Nephron (organoid): ENCODE results near the gene ZNF80.

Source experiments
- H3K27ac Mint-ChIP-seq, 3 experiments: 2 replicates each; pipeline ENCODE4 v1.8.0; 2020; ENCODE audit warnings: mixed read lengths in 3 of 3, mild to moderate bottlenecking in 2 of 3, moderate library complexity in 1 of 3
- H3K27me3 Mint-ChIP-seq: 2 replicates; pipeline ENCODE4 v1.8.0; 2021; ENCODE audit warnings: low read depth, mild to moderate bottlenecking, moderate library complexity, mixed read lengths
- H3K36me3 Mint-ChIP-seq: 2 replicates; pipeline ENCODE4 v1.8.0; 2020; ENCODE audit warnings: low read depth, mixed read lengths
- H3K4me1 Mint-ChIP-seq: 2 replicates; pipeline ENCODE4 v1.8.0; 2020; ENCODE audit warnings: mixed read lengths
- H3K4me3 Mint-ChIP-seq, 3 experiments: 2 replicates each; pipeline ENCODE4 v1.8.0; 2020; ENCODE audit warnings: mild to moderate bottlenecking in 3 of 3, mixed read lengths in 3 of 3, moderate library complexity in 2 of 3
- H3K9me3 Mint-ChIP-seq: 2 replicates; pipeline ENCODE4 v1.8.0; 2020; ENCODE audit warnings: mixed read lengths
- TF ChIP-seq, protein P1 (sequence below), 3 experiments: fragments of 200-600 bp; sonication (generic); IDR thresholded peaks; one replicate each; pipeline ENCODE4 v1.5.0; 2021; ENCODE audit warnings: antibody characterized with exemption in 3 of 3; ENCODE audit not compliant: unreplicated experiment in 3 of 3

Gene ZNF80

GRCh38 chr3:114218006-114218405, 19.4 kb downstream of the ZNF80 start:
- TF ChIP-seq, protein P1, sequence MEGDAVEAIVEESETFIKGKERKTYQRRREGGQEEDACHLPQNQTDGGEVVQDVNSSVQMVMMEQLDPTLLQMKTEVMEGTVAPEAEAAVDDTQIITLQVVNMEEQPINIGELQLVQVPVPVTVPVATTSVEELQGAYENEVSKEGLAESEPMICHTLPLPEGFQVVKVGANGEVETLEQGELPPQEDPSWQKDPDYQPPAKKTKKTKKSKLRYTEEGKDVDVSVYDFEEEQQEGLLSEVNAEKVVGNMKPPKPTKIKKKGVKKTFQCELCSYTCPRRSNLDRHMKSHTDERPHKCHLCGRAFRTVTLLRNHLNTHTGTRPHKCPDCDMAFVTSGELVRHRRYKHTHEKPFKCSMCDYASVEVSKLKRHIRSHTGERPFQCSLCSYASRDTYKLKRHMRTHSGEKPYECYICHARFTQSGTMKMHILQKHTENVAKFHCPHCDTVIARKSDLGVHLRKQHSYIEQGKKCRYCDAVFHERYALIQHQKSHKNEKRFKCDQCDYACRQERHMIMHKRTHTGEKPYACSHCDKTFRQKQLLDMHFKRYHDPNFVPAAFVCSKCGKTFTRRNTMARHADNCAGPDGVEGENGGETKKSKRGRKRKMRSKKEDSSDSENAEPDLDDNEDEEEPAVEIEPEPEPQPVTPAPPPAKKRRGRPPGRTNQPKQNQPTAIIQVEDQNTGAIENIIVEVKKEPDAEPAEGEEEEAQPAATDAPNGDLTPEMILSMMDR (IDR thresholded peaks at IDR 0.05; ENCODE audit: unreplicated experiment in 3 of 3), result no peak
- H3K9me3 Mint-ChIP-seq, result no peaks in the 10 kb centered on the region
- no peaks in the 10 kb centered on the region for H3K4me1 Mint-ChIP-seq

GRCh38 chr3:114217266-114217665, 20.1 kb downstream of the ZNF80 start:
- Mint-ChIP-seq H3K9me3 (no peaks in the 10 kb centered on the region), H3K27ac (no peak overlapping the region), H3K36me3 (no peaks in the 10 kb centered on the region), H3K4me3 (no peak overlapping the region), H3K4me1 (no peaks in the 10 kb centered on the region), H3K27me3 (no peaks in the 10 kb centered on the region)
- TF ChIP-seq, protein P1 (IDR thresholded peaks at IDR 0.05; ENCODE audit: unreplicated experiment in 3 of 3), result no peak

More at GRCh38 chr3:114218006-114218405, 19.4 kb downstream of the ZNF80 start:
- Mint-ChIP-seq H3K27ac (no peak overlapping the region), H3K36me3 (no peaks in the 10 kb centered on the region), H3K27me3 (no peaks in the 10 kb centered on the region), H3K4me3 (no peak overlapping the region)

DNA sequence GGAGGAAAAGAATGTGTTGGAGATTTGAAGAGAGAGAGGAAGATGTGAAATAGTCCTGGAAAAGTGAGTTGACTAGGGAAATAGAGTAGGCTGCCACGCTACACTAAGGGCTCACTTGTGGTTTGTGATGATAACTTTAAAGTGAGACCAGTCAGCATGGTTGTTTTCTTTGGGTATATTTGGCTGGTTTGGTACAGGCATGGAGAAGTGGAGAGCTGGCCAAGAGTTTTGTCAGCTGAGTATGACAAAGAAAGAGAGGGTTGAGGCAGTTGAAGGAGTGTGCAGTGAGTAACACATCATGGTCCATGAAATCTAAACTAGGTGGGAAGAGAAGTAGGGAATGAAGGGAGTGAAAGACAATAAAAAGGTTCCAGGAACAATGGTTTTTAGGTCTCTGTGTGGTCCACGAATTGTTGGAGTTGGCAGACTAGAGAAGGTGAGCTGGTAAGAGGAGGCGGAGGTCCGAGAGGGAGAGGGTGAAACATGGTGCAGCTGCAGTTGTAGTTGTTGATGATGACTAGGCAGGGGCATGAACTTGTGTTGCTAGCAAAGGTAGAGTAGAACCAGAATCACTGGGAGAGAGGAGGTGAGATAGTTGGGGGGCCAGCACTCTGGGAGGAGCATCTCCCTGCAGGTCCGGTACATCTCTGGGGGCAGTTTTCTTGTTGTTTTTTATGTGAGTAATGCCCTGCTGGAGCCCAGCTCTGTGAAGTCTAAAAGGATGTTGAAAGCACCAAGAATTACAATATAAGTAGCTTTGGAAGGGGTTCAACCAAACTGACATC, 21.0 kb downstream of the ZNF80 start:
- no peaks in the 10 kb centered on the region for H3K27me3 Mint-ChIP-seq

GRCh38 chr3:114214542-114215341, 22.6 kb downstream of the ZNF80 start:
- no peaks in the 10 kb centered on the region for H3K36me3 Mint-ChIP-seq
- TF ChIP-seq, protein P1 (IDR thresholded peaks at IDR 0.05; ENCODE audit: unreplicated experiment in 3 of 3), result no peak
- H3K4me3 Mint-ChIP-seq, result no peak overlapping the region
- H3K27me3 Mint-ChIP-seq, result no peaks in the 10 kb centered on the region
- no peaks in the 10 kb centered on the region for H3K4me1 Mint-ChIP-seq
- H3K27ac Mint-ChIP-seq, result no peak overlapping the region
- H3K9me3 Mint-ChIP-seq, result no peaks in the 10 kb centered on the region

More for the DNA sequence above, 21.0 kb downstream of the ZNF80 start:
- Mint-ChIP-seq H3K4me1 (no peaks in the 10 kb centered on the region), H3K4me3 (no peak overlapping the region), H3K36me3 (no peaks in the 10 kb centered on the region), H3K27ac (no peak overlapping the region), H3K9me3 (no peaks in the 10 kb centered on the region)
- TF ChIP-seq, protein P1 (IDR thresholded peaks at IDR 0.05; ENCODE audit: unreplicated experiment in 3 of 3), result no peak

- Mint-ChIP-seq H3K36me3 (no peaks in the 10 kb centered on the region), H3K4me1 (no peaks in the 10 kb centered on the region), H3K27ac (no peak overlapping the region), H3K4me3 (no peak overlapping the region), H3K9me3 (no peaks in the 10 kb centered on the region), H3K27me3 (no peaks in the 10 kb centered on the region)
- TF ChIP-seq, protein P1 (IDR thresholded peaks at IDR 0.05; ENCODE audit: unreplicated experiment in 3 of 3), result no peak
These were observed 23.5 kb downstream of the ZNF80 start for GRCh38 chr3:114213627-114214541.
